ENCODE results near the gene YPEL3.

YPEL3 gene

GRCh38 chr16:30084816-30085159 lies 11.2 kb downstream of the YPEL3 start:
- H3K4me3 ChIP-seq (ENCODE audit: low read length): no peak overlapping the region
- no peak for DNase-seq (ENCODE audit: low read depth)
- no peak for TF ChIP-seq CTCF (IDR thresholded peaks at IDR 0.05; ENCODE audit: insufficient read depth, low read depth, low read length, missing control alignments)

- TF ChIP-seq CTCF (IDR thresholded peaks at IDR 0.05; ENCODE audit: insufficient read depth, low read depth, low read length, missing control alignments): no peak
- H3K4me3 ChIP-seq (ENCODE audit: low read length): no peak overlapping the region
- DNase-seq (ENCODE audit: low read depth): no peak
Measured at GRCh38 chr16:30084096-30084815, 11.8 kb downstream of the YPEL3 start.

- H3K4me3 ChIP-seq (ENCODE audit: low read length): no peak overlapping the region
- DNase-seq (ENCODE audit: low read depth): no peak
- TF ChIP-seq CTCF (IDR thresholded peaks at IDR 0.05; ENCODE audit: insufficient read depth, low read depth, low read length, missing control alignments): no peak
Measured at GRCh38 chr16:30083216-30084055, 12.6 kb downstream of the YPEL3 start.

- TF ChIP-seq CTCF (IDR thresholded peaks at IDR 0.05; ENCODE audit: insufficient read depth, low read depth, low read length, missing control alignments): no peak
- DNase-seq (ENCODE audit: low read depth): no peak
- no peak overlapping the region for H3K4me3 ChIP-seq (ENCODE audit: low read length)
Measured at GRCh38 chr16:30082545-30083090, 13.4 kb downstream of the YPEL3 start.

GRCh38 chr16:30079480-30079879 lies 16.5 kb downstream of the YPEL3 start:
- H3K4me3 ChIP-seq (ENCODE audit: low read length): no peak overlapping the region
- DNase-seq (ENCODE audit: low read depth): no peak

GRCh38 chr16:30078744-30079143 lies 17.3 kb downstream of the YPEL3 start:
- TF ChIP-seq CTCF (IDR thresholded peaks at IDR 0.05; ENCODE audit: insufficient read depth, low read depth, low read length, missing control alignments): no peak
- no peak overlapping the region for H3K4me3 ChIP-seq (ENCODE audit: low read length)
- DNase-seq (ENCODE audit: low read depth): no peak

More at GRCh38 chr16:30079480-30079879, 16.5 kb downstream of the YPEL3 start:
- TF ChIP-seq CTCF (IDR thresholded peaks at IDR 0.05; ENCODE audit: insufficient read depth, low read depth, low read length, missing control alignments): no peak
